CD4-positive, alpha-beta T cell treated with Interleukin-6 at 100 ng/mL for 8 hours (primary cell): ENCODE measurements around the gene WNT3.
"Not testable (repeated sequence)": the region's sequence is repeated elsewhere in the genome, so short reads cannot be mapped to it uniquely, and the experiment has no call there.

ENCODE experiments used
- DNase-seq: peaks from one replicate; pipeline ENCODE4 v3.0.0-alpha.2; 2020; ENCODE audit warnings: mixed read lengths, low spot score

WNT3 gene

GRCh38 chr17:46764709-46765401 lies 53.6 kb downstream of the WNT3 start:
- DNase-seq: no peak

- no peak for DNase-seq
Observed at GRCh38 chr17:46764000-46764708, 54.3 kb downstream of the WNT3 start.

- DNase-seq: no peak
Observed at GRCh38 chr17:46763416-46763815, 55.1 kb downstream of the WNT3 start.

- no peak for DNase-seq
Observed at GRCh38 chr17:46759141-46759540, 59.4 kb downstream of the WNT3 start.

GRCh38 chr17:46758614-46759013 lies 59.9 kb downstream of the WNT3 start:
- no peak for DNase-seq

- not testable (repeated sequence) for DNase-seq
Observed at GRCh38 chr17:46757588-46757987, 60.9 kb downstream of the WNT3 start.

- no peak for DNase-seq
Observed at GRCh38 chr17:46756861-46757260, 61.6 kb downstream of the WNT3 start.

- no peak for DNase-seq
Observed at GRCh38 chr17:46756081-46756735, 62.3 kb downstream of the WNT3 start.

- DNase-seq: no peak
Observed at GRCh38 chr17:46753776-46754175, 64.7 kb downstream of the WNT3 start.

GRCh38 chr17:46751425-46751824 lies 67.1 kb downstream of the WNT3 start:
- no peak for DNase-seq

- DNase-seq: no peak
Observed at GRCh38 chr17:46745376-46745775, 73.1 kb downstream of the WNT3 start.

- DNase-seq: no peak
Observed at GRCh38 chr17:46744441-46744840, 74.1 kb downstream of the WNT3 start.

- no peak for DNase-seq
Observed at GRCh38 chr17:46742565-46743270, 75.8 kb downstream of the WNT3 start.

- no peak for DNase-seq
Observed at GRCh38 chr17:46741122-46741730, 77.3 kb downstream of the WNT3 start.

GRCh38 chr17:46739982-46740381 lies 78.5 kb downstream of the WNT3 start:
- DNase-seq: no peak

GRCh38 chr17:46738544-46738943 lies 79.9 kb downstream of the WNT3 start:
- DNase-seq: no peak

- no peak for DNase-seq
Observed at GRCh38 chr17:46737326-46737725, 81.2 kb downstream of the WNT3 start.

GRCh38 chr17:46736100-46736499 lies 82.4 kb downstream of the WNT3 start:
- no peak for DNase-seq

GRCh38 chr17:46733837-46734475 lies 84.5 kb downstream of the WNT3 start:
- DNase-seq: no peak

- no peak for DNase-seq
Observed at GRCh38 chr17:46732754-46733398, 85.6 kb downstream of the WNT3 start.

- DNase-seq: no peak
Observed at GRCh38 chr17:46732160-46732559, 86.3 kb downstream of the WNT3 start.
